Left ventricle myocardium inferior (tissue), 1 donor: Measurements from ENCODE around the gene ACSS1. TPM values are rescaled to one million over a fixed set of nuclear protein-coding genes. Genes with fewer than 3 reads are reported as not detected.

Experiments
- DNase-seq: peaks from one replicate; pipeline ENCODE4 v3.0.0-alpha.2; 2020
- H3K27ac ChIP-seq: fragments of 200-600 bp; replicated peaks from 2 replicates; pipeline ENCODE4 v1.8.0; 2021
- H3K27me3 ChIP-seq: fragments of 200-600 bp; 2 replicates; pipeline ENCODE4 v1.8.0; 2021; ENCODE audit warnings: low read depth
- H3K36me3 ChIP-seq: fragments of 200-600 bp; 2 replicates; pipeline ENCODE4 v1.8.0; 2021
- H3K4me1 ChIP-seq: fragments of 200-600 bp; 2 replicates; pipeline ENCODE4 v1.8.0; 2021
- H3K4me3 ChIP-seq: fragments of 200-600 bp; 2 replicates; pipeline ENCODE4 v1.8.0; 2021; ENCODE audit warnings: mild to moderate bottlenecking, moderate library complexity
- H3K9me3 ChIP-seq: fragments of 200-600 bp; replicated peaks from 2 replicates; pipeline ENCODE4 v1.8.0; 2021
- intact Hi-C: fragments of 100-400 bp; cut with micrococcal nuclease; formaldehyde crosslinking; loops from one replicate; pipeline ENCODE4 v1.11.0; 2022
- total RNA-seq: library from RNA; stranded (reverse); fragmentation: NEBNext Ultra II Directional; extraction: Animal tissue kit (Norgen Biotek cat#: 25700); gene quantifications from one replicate; pipeline ENCODE4 v1.2.1, GENCODE V29; 2021
- TF ChIP-seq, protein P1 (sequence below): fragments of 200-600 bp; IDR thresholded peaks from 2 replicates; pipeline ENCODE4 v1.8.0; 2021; ENCODE audit warnings: antibody characterized with exemption, mild to moderate bottlenecking, borderline replicate concordance
- donor health status: DM: no; HTN: yes; CAD: no; lungs with severe emphysema.

ACSS1 gene
- total RNA-seq, 1 donor from 2014 or later: 159 TPM

- peak overlapping the region; percentile 68 for H3K27ac ChIP-seq
- TF ChIP-seq, protein P1, sequence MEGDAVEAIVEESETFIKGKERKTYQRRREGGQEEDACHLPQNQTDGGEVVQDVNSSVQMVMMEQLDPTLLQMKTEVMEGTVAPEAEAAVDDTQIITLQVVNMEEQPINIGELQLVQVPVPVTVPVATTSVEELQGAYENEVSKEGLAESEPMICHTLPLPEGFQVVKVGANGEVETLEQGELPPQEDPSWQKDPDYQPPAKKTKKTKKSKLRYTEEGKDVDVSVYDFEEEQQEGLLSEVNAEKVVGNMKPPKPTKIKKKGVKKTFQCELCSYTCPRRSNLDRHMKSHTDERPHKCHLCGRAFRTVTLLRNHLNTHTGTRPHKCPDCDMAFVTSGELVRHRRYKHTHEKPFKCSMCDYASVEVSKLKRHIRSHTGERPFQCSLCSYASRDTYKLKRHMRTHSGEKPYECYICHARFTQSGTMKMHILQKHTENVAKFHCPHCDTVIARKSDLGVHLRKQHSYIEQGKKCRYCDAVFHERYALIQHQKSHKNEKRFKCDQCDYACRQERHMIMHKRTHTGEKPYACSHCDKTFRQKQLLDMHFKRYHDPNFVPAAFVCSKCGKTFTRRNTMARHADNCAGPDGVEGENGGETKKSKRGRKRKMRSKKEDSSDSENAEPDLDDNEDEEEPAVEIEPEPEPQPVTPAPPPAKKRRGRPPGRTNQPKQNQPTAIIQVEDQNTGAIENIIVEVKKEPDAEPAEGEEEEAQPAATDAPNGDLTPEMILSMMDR: no peak
- DNase-seq: no peak
- intact Hi-C loops: no loop called here
- H3K27me3 ChIP-seq: no peaks in the 10 kb centered on the region
- H3K4me3 ChIP-seq: no peak overlapping the region
- peaks cover 41% of the 10 kb centered on the region for H3K36me3 ChIP-seq
- H3K9me3 ChIP-seq: no peaks in the 10 kb centered on the region
- H3K4me1 ChIP-seq: peaks cover 80% of the 10 kb centered on the region
Observed at GRCh38 chr20:25025986-25026605, 31.8 kb downstream of the ACSS1 start.

GRCh38 chr20:25025091-25025861, 32.7 kb downstream of the ACSS1 start:
- Histone ChIP-seq H3K27me3 (no peaks in the 10 kb centered on the region), H3K36me3 (peaks cover 44% of the 10 kb centered on the region), H3K4me3 (no peak overlapping the region), H3K4me1 (peaks cover 80% of the 10 kb centered on the region), H3K27ac (peak overlapping the region; percentile 68), H3K9me3 (no peaks in the 10 kb centered on the region)
- TF ChIP-seq, protein P1: no peak
- no peak for DNase-seq
- intact Hi-C loops: no loop called here

GRCh38 chr20:25024171-25024570, 33.8 kb downstream of the ACSS1 start:
- no peak for DNase-seq

DNA sequence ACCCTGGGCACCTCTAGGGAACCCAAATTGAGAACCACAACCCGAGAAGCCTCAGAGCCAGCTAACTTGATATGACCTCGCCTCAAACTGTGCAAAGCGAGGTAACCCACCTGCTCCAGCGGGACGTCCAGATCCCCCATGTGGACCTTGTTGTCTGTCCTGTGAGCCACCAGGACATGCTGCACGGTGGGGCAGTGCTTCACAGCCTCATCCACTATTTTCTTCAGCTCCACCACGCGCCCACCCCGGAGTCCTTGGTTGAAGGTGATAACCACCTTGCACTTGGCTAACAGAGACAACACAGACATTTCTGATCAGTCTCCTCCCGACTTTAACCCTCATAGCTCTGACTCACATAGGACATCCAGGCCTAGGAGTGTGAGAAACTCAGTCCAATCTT, 34.6 kb downstream of the ACSS1 start:
- no peak for DNase-seq
- no peaks in the 10 kb centered on the region for H3K27me3 ChIP-seq
- H3K9me3 ChIP-seq: no peaks in the 10 kb centered on the region
- H3K4me1 ChIP-seq: peaks cover 84% of the 10 kb centered on the region
- peak overlapping the region; percentile 68 for H3K27ac ChIP-seq
- no peak overlapping the region for H3K4me3 ChIP-seq
- intact Hi-C loops: no loop called here
- TF ChIP-seq, protein P1: no peak
- peaks cover 44% of the 10 kb centered on the region for H3K36me3 ChIP-seq

More at GRCh38 chr20:25024171-25024570, 33.8 kb downstream of the ACSS1 start:
- TF ChIP-seq, protein P1: no peak
- intact Hi-C loops: no loop called here
- Histone ChIP-seq H3K4me3 (no peak overlapping the region), H3K27me3 (no peaks in the 10 kb centered on the region), H3K4me1 (peaks cover 76% of the 10 kb centered on the region), H3K9me3 (no peaks in the 10 kb centered on the region), H3K27ac (peak overlapping the region; percentile 68), H3K36me3 (peaks cover 44% of the 10 kb centered on the region)

GRCh38 chr20:25022680-25023079, 35.3 kb downstream of the ACSS1 start:
- Histone ChIP-seq H3K4me3 (no peak overlapping the region), H3K36me3 (peaks cover 49% of the 10 kb centered on the region), H3K4me1 (peaks cover 90% of the 10 kb centered on the region), H3K27me3 (no peaks in the 10 kb centered on the region), H3K27ac (peak overlapping the region; percentile 68), H3K9me3 (no peaks in the 10 kb centered on the region)
- intact Hi-C loops: no loop called here
- DNase-seq: peak; percentile 48
- TF ChIP-seq, protein P1: no peak
